H1 (cell line): ENCODE data around the gene NHLH1. TPM values are rescaled to one million over a fixed set of nuclear protein-coding genes. Genes with fewer than 3 reads are reported as not detected.

Source experiments
- CTCF ChIA-PET: fragments of 300-600 bp; sonication (Branson Sonifier 250); formaldehyde crosslinking; loops from one replicate; lab custom pipeline; 2021; ENCODE audit not compliant: partially characterized antibody; lab: Charles Lee
- POLR2A ChIA-PET: fragments of 300-600 bp; sonication (Branson Sonifier 250); formaldehyde crosslinking; loops from one replicate; lab custom pipeline; 2021; ENCODE audit warnings: inconsistent platforms; ENCODE audit not compliant: partially characterized antibody; lab: Charles Lee
- DNase-seq, 2 experiments: peaks; one replicate each; pipeline versions ENCODE4 v3.0.0 to v3.0.0-alpha.2; 2010 to 2022; ENCODE audit warnings: low spot score in 2 of 2, low read depth in 1 of 2, mixed read lengths in 1 of 2
- FAIRE-seq: peaks from 2 replicates; lab custom pipeline; 2011; peaks lifted over from hg19 to GRCh38; lab: Jason Lieb, UNC
- H2AFZ ChIP-seq: 2 replicates; pipeline ENCODE4 v1.8.1; 2012; ENCODE audit warnings: low read length, inconsistent platforms
- H2AK5ac ChIP-seq: 2 replicates; pipeline ENCODE4 v1.6.1; 2013; ENCODE audit warnings: low read depth, low read length
- H2BK120ac ChIP-seq: replicated peaks from 2 replicates; pipeline ENCODE3; 2013; ENCODE audit warnings: low read depth, low read length, inconsistent platforms
- H2BK12ac ChIP-seq: 2 replicates; pipeline ENCODE4 v1.6.1; 2013; ENCODE audit warnings: low read depth, low read length
- H2BK15ac ChIP-seq: 2 replicates; pipeline ENCODE4 v1.6.1; 2013; ENCODE audit warnings: low read length
- H2BK20ac ChIP-seq: 2 replicates; pipeline ENCODE4 v1.6.1; 2013; ENCODE audit warnings: low read length
- H2BK5ac ChIP-seq: 2 replicates; pipeline ENCODE4 v1.6.1; 2013; ENCODE audit warnings: low read depth, low read length
- H3K14ac ChIP-seq: 2 replicates; pipeline ENCODE4 v1.6.1; 2013; ENCODE audit warnings: inconsistent platforms; ENCODE audit not compliant: insufficient read length
- H3K18ac ChIP-seq: 2 replicates; pipeline ENCODE4 v1.6.1; 2013; ENCODE audit warnings: low read length; ENCODE audit errors: extremely low read depth
- H3K23ac ChIP-seq: 2 replicates; pipeline ENCODE4 v1.6.1; 2013; ENCODE audit warnings: inconsistent platforms; ENCODE audit not compliant: insufficient read length
- H3K23me2 ChIP-seq: 2 replicates; pipeline ENCODE4 v1.6.1; 2013; ENCODE audit warnings: low read depth, low read length
- H3K27ac ChIP-seq: 2 replicates; pipeline ENCODE4 v1.6.1; 2011; ENCODE audit warnings: low read depth, low read length, inconsistent platforms
- H3K27me3 ChIP-seq, 4 experiments: replicated peaks in 1 of 4; 1 replicate in 1 of 4; 2 replicates in 3 of 4; pipeline versions ENCODE4 v1.6.1 to v1.8.1; 2011 to 2013; ENCODE audit warnings: low read length in 3 of 4, mild to moderate bottlenecking in 3 of 4, inconsistent platforms in 2 of 4, mixed read lengths in 2 of 4, moderate library complexity in 1 of 4; ENCODE audit not compliant: control insufficient read depth in 3 of 4, insufficient read depth in 3 of 4; ENCODE audit errors: extremely low read depth in 1 of 4
- H3K36me3 ChIP-seq, 4 experiments: 2 replicates each; pipeline versions ENCODE4 v1.6.1 to v1.8.1; 2011 to 2013; ENCODE audit warnings: mild to moderate bottlenecking in 4 of 4, low read length in 3 of 4, moderate library complexity in 2 of 4, control low read depth in 1 of 4, inconsistent platforms in 1 of 4; ENCODE audit not compliant: insufficient read depth in 4 of 4, control insufficient read depth in 2 of 4
- H3K4ac ChIP-seq: replicated peaks from 2 replicates; pipeline ENCODE3; 2013; ENCODE audit warnings: low read length, low read depth, mixed read lengths, inconsistent platforms; ENCODE audit not compliant: insufficient read length
- H3K4me1 ChIP-seq, 4 experiments: replicated peaks in 1 of 4; 1 replicate in 1 of 4; 2 replicates in 3 of 4; pipeline versions ENCODE4 v1.6.1 to v1.8.1; 2011 to 2013; ENCODE audit warnings: low read length in 3 of 4, inconsistent platforms in 2 of 4, mixed read lengths in 1 of 4; ENCODE audit not compliant: insufficient read depth in 4 of 4, control insufficient read depth in 3 of 4
- H3K4me2 ChIP-seq, 2 experiments: 2 replicates each; pipeline versions ENCODE4 v1.6.1 to v1.8.1; 2011 to 2013; ENCODE audit warnings: low read depth in 2 of 2, low read length in 2 of 2, control low read depth in 1 of 2, inconsistent platforms in 1 of 2, mild to moderate bottlenecking in 1 of 2; ENCODE audit not compliant: insufficient read depth in 1 of 2
- H3K4me3 ChIP-seq, 4 experiments: fragments of 200-600, 300-600 bp in 1 of 4; sonication (generic), shearing (Covaris generic), sonication (Bioruptor Twin) in 1 of 4; 2 replicates each; pipeline versions ENCODE4 v1.5.1 to v1.8.1; 2011 to 2016; ENCODE audit warnings: low read length in 4 of 4, low read depth in 3 of 4, control low read depth in 2 of 4, inconsistent platforms in 2 of 4, mild to moderate bottlenecking in 2 of 4, mixed read lengths in 1 of 4, moderate library complexity in 1 of 4; ENCODE audit not compliant: insufficient read depth in 2 of 4; ENCODE audit errors: extremely low read depth in 1 of 4
- H3K56ac ChIP-seq: replicated peaks from 2 replicates; pipeline ENCODE3; 2013; ENCODE audit warnings: low read depth, mild to moderate bottlenecking, mixed read lengths, low read length, inconsistent platforms; ENCODE audit not compliant: insufficient read length
- H3K79me1 ChIP-seq: 2 replicates; pipeline ENCODE4 v1.6.1; 2013; ENCODE audit warnings: low read depth, low read length, control low read depth
- H3K79me2 ChIP-seq, 2 experiments: 2 replicates each; pipeline versions ENCODE4 v1.6.1 to v1.8.1; 2012 to 2013; ENCODE audit warnings: low read length in 2 of 2, mild to moderate bottlenecking in 2 of 2, inconsistent platforms in 1 of 2; ENCODE audit not compliant: insufficient read depth in 2 of 2, control insufficient read depth in 1 of 2
- H3K9ac ChIP-seq, 4 experiments: replicated peaks in 1 of 4; 1 replicate in 1 of 4; 2 replicates in 3 of 4; pipeline versions ENCODE4 v1.6.1 to v1.8.1; 2011 to 2013; ENCODE audit warnings: low read depth in 3 of 4, low read length in 3 of 4, control low read depth in 2 of 4, mild to moderate bottlenecking in 2 of 4, moderate library complexity in 2 of 4, inconsistent platforms in 1 of 4; ENCODE audit errors: extremely low read depth in 1 of 4
- H3K9me3 ChIP-seq, 2 experiments: 2 replicates each; pipeline versions ENCODE4 v1.6.1 to v1.8.1; 2012 to 2013; ENCODE audit warnings: mild to moderate bottlenecking in 2 of 2, moderate library complexity in 2 of 2, control low read depth in 1 of 2, inconsistent platforms in 1 of 2, low read depth in 1 of 2, low read length in 1 of 2, mixed read lengths in 1 of 2; ENCODE audit not compliant: insufficient read depth in 2 of 2
- H4K20me1 ChIP-seq, 2 experiments: replicated peaks in 1 of 2; 2 replicates each; pipeline versions ENCODE3 to v1.8.1; 2011 to 2013; ENCODE audit warnings: inconsistent platforms in 2 of 2, low read length in 2 of 2, mild to moderate bottlenecking in 1 of 2; ENCODE audit not compliant: insufficient read depth in 2 of 2, control insufficient read depth in 1 of 2
- H4K5ac ChIP-seq: 2 replicates; pipeline ENCODE4 v1.6.1; 2013; ENCODE audit warnings: low read length, low read depth, mixed read lengths, inconsistent platforms; ENCODE audit not compliant: insufficient read length
- H4K8ac ChIP-seq: 2 replicates; pipeline ENCODE4 v1.8.0; 2013; ENCODE audit warnings: mild to moderate bottlenecking, moderate library complexity, low read length, inconsistent platforms; ENCODE audit not compliant: insufficient read depth; ENCODE audit errors: extremely low read depth
- H4K91ac ChIP-seq: replicated peaks from 2 replicates; pipeline ENCODE3; 2013; ENCODE audit warnings: low read length, mixed read lengths, inconsistent platforms; ENCODE audit not compliant: insufficient read length
- ASH2L ChIP-seq: fragments of 200-600, 300-600 bp; sonication (generic); IDR thresholded peaks from one replicate; pipeline ENCODE4 v1.7.1; 2017; ENCODE audit warnings: low read length
- BACH1 ChIP-seq: IDR thresholded peaks from 2 replicates; pipeline ENCODE4 v1.6.1; 2012; ENCODE audit warnings: low read length, improper control_type of control experiment
- BCL11A ChIP-seq, 2 experiments: IDR thresholded peaks; one replicate each; pipeline ENCODE4 v1.6.1; 2011; ENCODE audit warnings: low read depth in 2 of 2, low read length in 2 of 2, mild to moderate bottlenecking in 2 of 2
- BRCA1 ChIP-seq: IDR thresholded peaks from 2 replicates; pipeline ENCODE4 v1.6.1; 2012; ENCODE audit warnings: low read depth, low read length, improper control_type of control experiment
- CTCF ChIP-seq, 3 experiments: IDR thresholded peaks; 1 replicate in 2 of 3; 2 replicates in 1 of 3; pipeline versions ENCODE4 v1.5.1 to v1.6.1; 2011; ENCODE audit warnings: low read length in 3 of 3, mild to moderate bottlenecking in 3 of 3, inconsistent platforms in 2 of 3, low read depth in 1 of 3, moderate library complexity in 1 of 3; ENCODE audit not compliant: insufficient read depth in 1 of 3; ENCODE audit errors: control extremely low read depth in 1 of 3
- EP300 ChIP-seq, 2 experiments: IDR thresholded peaks; 1 replicate in 1 of 2; 2 replicates in 1 of 2; pipeline ENCODE4 v1.6.1; 2011 to 2012; ENCODE audit warnings: low read depth in 2 of 2, low read length in 2 of 2, mild to moderate bottlenecking in 2 of 2, borderline replicate concordance in 1 of 2, inconsistent platforms in 1 of 2, moderate library complexity in 1 of 2
- KDM5A ChIP-seq: fragments of 200-600 bp; IDR thresholded peaks from 2 replicates; pipeline ENCODE4 v1.7.1; 2012; ENCODE audit warnings: mild to moderate bottlenecking, low read length, inconsistent platforms, mixed read lengths
- MAX ChIP-seq: IDR thresholded peaks from 2 replicates; pipeline ENCODE4 v1.6.1; 2012; ENCODE audit warnings: inconsistent platforms
- PHF8 ChIP-seq: fragments of 200-600 bp; sonication (generic); conservative IDR thresholded peaks from 2 replicates; pipeline ENCODE4 v1.7.1; 2012; ENCODE audit warnings: low read depth, mild to moderate bottlenecking, inconsistent platforms, low read length, moderate library complexity
- TAF7 ChIP-seq: optimal IDR thresholded peaks from 2 replicates; pipeline ENCODE3; 2011; ENCODE audit warnings: low read depth, mild to moderate bottlenecking, inconsistent platforms, low read length, moderate library complexity, borderline replicate concordance
- YY1 ChIP-seq: IDR thresholded peaks from 2 replicates; pipeline ENCODE4 v1.6.1; 2011; ENCODE audit warnings: low read depth, mild to moderate bottlenecking, low read length
- WGBS, 2 experiments: shearing (Covaris generic) in 1 of 2; methylation state at CpG; one replicate each; pipeline versions ENCODE4 v1.1.6 to v1.1.7; 2013 to 2015; ENCODE audit warnings: low lambda C conversion rate in 2 of 2, mixed read lengths in 2 of 2, inconsistent platforms in 1 of 2, low coverage in 1 of 2, missing lambda C conversion rate in 1 of 2; ENCODE audit not compliant: insufficient replicate concordance in 2 of 2, insufficient coverage in 1 of 2, insufficient read length in 1 of 2; ENCODE audit errors: extremely low coverage in 1 of 2, missing lambda C conversion rate in 1 of 2; 5-methylcytosine and 5-hydroxymethylcytosine counted together
- polyA plus RNA-seq, 7 experiments: library from polyadenylated mRNA; depleted of rRNA in 3 of 7; stranded (reverse) in 5 of 7; unstranded in 2 of 7; fragments of >200 nt in 5 of 7; fragments of 200-250 nt in 2 of 7; gene quantifications; 1 replicate in 5 of 7; 2 replicates in 1 of 7; 4 replicates in 1 of 7; pipeline versions ENCODE4 v1.2.1 to v1.2.3, GENCODE V29; 2011 to 2013; ENCODE audit warnings: missing spikeins in 2 of 7, mixed read lengths in 2 of 7
- total RNA-seq: library from RNA; stranded (reverse); fragmentation: NEBNext Ultra II Directional; extraction: Animal tissue kit (Norgen Biotek cat#: 25700); gene quantifications from 2 replicates; pipeline ENCODE4 v1.2.1, GENCODE V29; 2021

NHLH1 gene
- total and polyA plus RNA-seq, 2 of the 8 experiments (the other 6 are each of a cell fraction or from before 2014, with no cell fraction given): 0.39 to 0.91 TPM

GRCh38 chr1:160325252-160325651 lies 41.6 kb upstream of the NHLH1 start:
- H2AFZ ChIP-seq: no peak overlapping the region
- no peak overlapping the region for H4K8ac ChIP-seq
- peaks cover 0 to 5% of the 10 kb centered on the region in 2 experiments; a peak in 2 of 4 replicates for H3K79me2 ChIP-seq
- H4K5ac ChIP-seq: no peak overlapping the region
- H3K4me1 ChIP-seq: no peaks in the 10 kb centered on the region
- H3K4ac ChIP-seq: no peak overlapping the region
- H2BK15ac ChIP-seq: no peak overlapping the region
- ChIA-PET CTCF (interaction anchor here (1.3 to 2.4 kb wide), 3 partner anchors 9 to 34 kb away, joined by 4 to 7 read pairs (median 7); no protein-coding TSS in a partner anchor), POLR2A (interaction anchor here (1.9 kb wide), 1 partner anchor 9 kb away, joined by 9 read pairs; no protein-coding TSS in a partner anchor)
- no peak overlapping the region for H3K23ac ChIP-seq
- H3K18ac ChIP-seq: no peak overlapping the region
- no peak overlapping the region for H3K4me2 ChIP-seq
- no peaks in the 10 kb centered on the region for H3K27me3 ChIP-seq
- H3K14ac ChIP-seq: no peak overlapping the region
- no peak overlapping the region for H3K4me3 ChIP-seq
- H2BK120ac ChIP-seq: no peak overlapping the region
- H3K23me2 ChIP-seq: no peaks in the 10 kb centered on the region; the same call in 1 of the 2 replicates
- DNase-seq (no peak), FAIRE-seq (no peak)
- no peak overlapping the region for H3K56ac ChIP-seq
- H3K27ac ChIP-seq: no peak overlapping the region
- H2BK12ac ChIP-seq: no peak overlapping the region
- WGBS, 2 experiments: 91% methylated on average over 4 of the region's 4 CpGs; no CpG with 5 or more reads in 1 of the 2 experiments
- H4K91ac ChIP-seq: no peak overlapping the region
- H2BK5ac ChIP-seq: no peak overlapping the region
- H3K9me3 ChIP-seq: no peaks in the 10 kb centered on the region
- H4K20me1 ChIP-seq: no peaks in the 10 kb centered on the region
- no peak overlapping the region for H3K9ac ChIP-seq
- H2AK5ac ChIP-seq: no peak overlapping the region
- H3K36me3 ChIP-seq: peaks cover 13 to 66% (median 31%) of the 10 kb centered on the region in 4 experiments
- H3K79me1 ChIP-seq: no peaks in the 10 kb centered on the region; the same call in 1 of the 2 replicates
- no peak overlapping the region for H2BK20ac ChIP-seq
- TF ChIP-seq BRCA1 (no peak), EP300 (IDR thresholded peaks at IDR 0.05; ENCODE audit: borderline replicate concordance in 1 of 2, low read depth in 2 of 2, low read length in 2 of 2) (no peak), BACH1 (no peak), KDM5A (no peak), YY1 (no peak), ASH2L (no peak), TAF7 (no peak), CTCF (IDR thresholded peaks at IDR 0.05; ENCODE audit: control extremely low read depth in 1 of 3, insufficient read depth in 1 of 3, low read depth in 1 of 3, low read length in 3 of 3) (no peak), MAX (no peak), PHF8 (no peak), BCL11A (IDR thresholded peaks at IDR 0.05; ENCODE audit: low read depth in 2 of 2, low read length in 2 of 2) (no peak)
